CD4-positive, alpha-beta T cell treated with Interferon gamma for 1 hour (primary cell): ENCODE results near the gene IL1RAP.
"Not testable (repeated sequence)": the region's sequence is repeated elsewhere in the genome, so short reads cannot be mapped to it uniquely, and the experiment has no call there.

Source experiments
- DNase-seq: peaks from one replicate; pipeline ENCODE4 v3.0.0-alpha.2; 2020

Gene IL1RAP

GRCh38 chr3:190513409-190514370, at the start of gene IL1RAP:
TSS of gene IL1RAP (plus strand) at chr3:190514085. CDS start at chr3:190564290, 50,205 bp downstream.
- DNase-seq, result peak; percentile 85

DNA sequence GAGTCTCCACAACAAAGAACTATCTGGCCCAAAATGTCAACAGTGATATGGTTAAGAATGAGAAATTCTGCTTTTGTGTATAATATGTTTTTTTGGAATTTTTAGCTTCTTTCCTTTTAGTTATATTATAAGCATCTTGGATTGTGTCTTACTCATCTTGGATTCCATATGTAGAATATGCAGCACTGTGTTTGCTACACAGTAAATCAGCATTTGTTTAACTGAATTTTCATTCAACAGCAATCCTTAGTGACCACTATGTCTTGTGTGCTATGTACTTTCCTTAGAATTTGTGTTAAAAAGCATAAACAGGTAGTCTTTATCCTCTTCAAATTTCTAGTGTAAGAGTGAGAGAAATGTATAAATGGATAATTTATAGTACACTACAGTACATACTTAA, 46.0 kb upstream of the IL1RAP start:
- no peak for DNase-seq

DNA sequence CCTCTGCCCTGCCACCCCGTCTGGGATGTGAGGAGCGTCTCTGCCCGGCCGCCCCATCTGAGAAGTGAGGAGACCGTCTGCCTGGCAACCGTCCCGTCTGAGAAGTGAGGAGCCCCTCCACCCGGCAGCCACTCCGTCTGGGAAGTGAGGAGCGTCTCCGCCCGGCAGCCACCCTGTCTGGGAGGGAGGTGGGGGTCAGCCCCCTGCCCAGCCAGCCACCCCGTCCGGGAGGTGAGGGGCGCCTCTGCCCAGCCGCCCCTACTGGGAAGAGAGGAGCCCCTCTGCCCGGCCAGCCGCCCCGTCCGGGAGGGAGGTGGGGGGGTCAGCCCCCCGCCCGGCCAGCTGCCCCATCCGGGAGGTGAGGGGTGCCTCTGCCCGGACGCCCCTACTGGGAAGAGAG, 40.6 kb upstream of the IL1RAP start:
- DNase-seq, result not testable (repeated sequence)

DNA sequence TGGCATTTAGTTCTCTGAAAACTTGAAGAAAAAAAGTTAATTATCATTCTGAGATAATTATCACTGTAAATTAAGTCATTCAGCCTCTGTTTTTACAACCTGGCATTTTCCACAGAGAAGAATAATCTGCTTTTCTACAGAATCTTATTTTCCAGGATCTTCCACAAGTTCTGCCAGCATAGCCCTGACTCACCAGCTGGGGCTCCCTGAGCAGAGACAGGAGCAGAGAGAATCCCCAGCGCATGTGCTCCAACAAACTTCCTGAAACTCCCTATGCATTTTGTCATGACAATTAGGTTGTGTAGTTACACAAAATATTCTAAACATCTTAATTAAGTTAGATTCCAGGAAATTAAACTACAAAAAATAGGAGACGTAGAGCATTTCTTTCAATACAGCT, 32.1 kb upstream of the IL1RAP start:
- no peak for DNase-seq

- DNase-seq, result no peak
Observed at GRCh38 chr3:190485830-190486532, 27.9 kb upstream of the IL1RAP start.

- no peak for DNase-seq
Observed at GRCh38 chr3:190486533-190486864, 27.4 kb upstream of the IL1RAP start.

- no peak for DNase-seq
Observed at GRCh38 chr3:190486908-190487607, 26.8 kb upstream of the IL1RAP start.

- DNase-seq, result no peak
Observed at GRCh38 chr3:190491533-190492054, 22.3 kb upstream of the IL1RAP start.

- no peak for DNase-seq
Observed at GRCh38 chr3:190492129-190492528, 21.8 kb upstream of the IL1RAP start.

DNA sequence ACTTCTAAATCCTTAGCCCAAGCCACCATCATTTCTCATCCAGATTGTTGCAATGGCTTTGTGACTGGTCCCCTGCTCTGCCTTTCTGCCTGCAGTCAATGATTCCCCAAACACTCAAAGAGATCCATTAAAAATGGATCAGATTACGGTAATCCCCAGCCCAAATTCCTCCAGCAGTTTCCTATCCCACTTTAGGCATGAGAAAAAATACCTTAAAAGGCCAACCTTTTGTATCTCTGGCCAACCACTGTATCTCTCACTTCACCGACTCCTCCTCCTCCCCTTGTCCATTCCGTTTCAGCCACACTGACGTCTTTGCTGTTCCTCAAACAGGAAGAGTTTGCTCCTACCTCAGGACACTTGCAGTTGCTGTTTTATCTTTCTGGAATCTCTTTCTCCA, 20.9 kb upstream of the IL1RAP start:
- DNase-seq, result no peak

DNA sequence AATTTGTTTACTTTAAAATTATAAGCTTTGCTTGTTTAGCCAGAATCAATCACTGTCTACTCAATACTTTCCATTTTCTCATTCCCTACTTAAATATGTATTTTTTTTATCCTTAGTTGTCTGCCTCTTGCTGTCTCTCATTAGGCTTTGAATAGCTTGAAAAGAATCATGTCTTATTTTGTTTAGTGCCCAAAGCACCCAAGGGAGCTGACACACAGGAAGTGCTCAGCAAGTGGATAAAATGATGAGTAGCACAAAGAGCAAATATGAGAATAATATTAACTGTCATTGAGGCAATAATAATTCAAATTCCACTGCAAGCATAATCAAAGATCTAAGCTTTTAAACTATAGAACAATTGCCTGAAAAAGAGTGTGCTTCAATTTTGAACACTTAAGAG, 19.0 kb upstream of the IL1RAP start:
- DNase-seq, result no peak

GRCh38 chr3:190495354-190495753, 18.5 kb upstream of the IL1RAP start:
- DNase-seq, result no peak

- DNase-seq, result no peak
Observed at GRCh38 chr3:190495796-190496195, 18.1 kb upstream of the IL1RAP start.

DNA sequence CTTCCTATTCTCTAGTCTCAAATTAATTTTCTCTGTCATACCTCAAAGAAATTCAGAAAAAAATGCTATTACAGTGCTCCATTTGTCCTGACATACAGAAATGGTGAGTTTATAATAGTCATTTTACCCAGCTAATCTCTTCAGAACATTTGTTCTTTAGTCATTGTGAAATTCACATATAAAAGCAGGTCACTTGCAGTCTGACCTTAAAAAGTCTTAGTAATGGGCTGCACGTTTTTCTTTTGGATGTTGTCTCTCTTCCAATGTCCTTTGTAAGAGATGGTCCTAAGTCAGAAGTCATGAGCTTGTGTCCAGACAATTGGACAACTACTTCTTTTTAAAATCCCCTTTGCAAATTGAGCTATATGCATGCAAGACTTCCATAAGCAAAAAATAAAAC, 17.0 kb upstream of the IL1RAP start:
- no peak for DNase-seq

DNA sequence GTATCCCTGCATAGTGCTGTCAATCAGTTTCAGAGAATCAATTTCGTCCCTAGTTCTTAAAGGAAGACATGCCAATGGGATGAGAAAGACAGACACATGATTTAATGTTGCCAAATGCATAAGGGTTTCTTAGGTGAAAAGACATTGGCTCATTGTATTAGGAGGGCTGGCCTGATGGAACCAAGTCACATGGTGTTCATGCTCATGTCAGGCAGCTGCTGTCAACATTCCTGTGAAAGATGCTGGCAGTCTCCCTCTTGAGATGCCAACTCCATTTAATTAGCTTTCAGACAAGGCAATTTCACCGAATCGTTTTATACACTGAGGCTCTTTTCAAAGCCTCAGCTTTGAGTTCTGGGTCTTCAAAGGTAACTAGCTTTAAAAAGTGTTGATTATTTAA, 16.1 kb upstream of the IL1RAP start:
- no peak for DNase-seq

DNA sequence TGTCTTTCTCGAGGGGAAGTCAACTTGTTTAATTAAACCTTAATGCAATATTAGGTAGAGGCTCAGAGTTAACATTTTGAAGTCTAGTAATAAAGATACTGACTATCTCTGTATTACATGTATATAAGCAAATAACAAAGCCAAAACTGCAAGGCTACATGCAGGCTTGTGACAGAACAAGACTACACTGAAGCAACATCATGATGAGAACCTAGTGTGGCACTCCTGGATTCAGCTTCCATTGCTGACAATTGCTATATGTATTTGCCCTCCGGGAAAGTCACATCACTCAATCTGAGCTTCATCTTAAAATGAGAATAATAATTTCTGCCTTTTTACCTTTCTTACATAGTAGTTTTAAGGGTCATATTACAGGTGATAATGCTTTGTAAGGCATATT, 15.6 kb upstream of the IL1RAP start:
- no peak for DNase-seq

DNA sequence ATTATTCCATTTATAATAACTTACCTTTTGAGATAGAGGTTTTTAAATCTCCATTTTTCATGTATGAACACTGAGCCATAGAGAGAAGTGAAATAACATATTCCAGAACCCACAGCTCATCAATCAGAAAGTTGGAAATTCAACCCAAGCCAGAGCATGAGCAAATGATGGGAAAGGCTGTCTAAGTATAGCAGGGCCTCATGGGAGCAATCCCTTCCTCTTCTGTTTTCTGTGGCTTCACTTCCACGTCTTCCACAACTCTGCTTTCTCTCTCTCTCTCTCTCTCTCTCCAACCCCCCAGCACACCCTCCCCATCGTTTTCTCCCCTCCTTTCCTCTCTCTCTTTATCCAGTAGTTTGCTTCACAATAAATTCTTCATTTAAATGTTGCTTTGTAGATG, 14.8 kb upstream of the IL1RAP start:
- no peak for DNase-seq

GRCh38 chr3:190502946-190503345, 10.9 kb upstream of the IL1RAP start:
- no peak for DNase-seq

DNA sequence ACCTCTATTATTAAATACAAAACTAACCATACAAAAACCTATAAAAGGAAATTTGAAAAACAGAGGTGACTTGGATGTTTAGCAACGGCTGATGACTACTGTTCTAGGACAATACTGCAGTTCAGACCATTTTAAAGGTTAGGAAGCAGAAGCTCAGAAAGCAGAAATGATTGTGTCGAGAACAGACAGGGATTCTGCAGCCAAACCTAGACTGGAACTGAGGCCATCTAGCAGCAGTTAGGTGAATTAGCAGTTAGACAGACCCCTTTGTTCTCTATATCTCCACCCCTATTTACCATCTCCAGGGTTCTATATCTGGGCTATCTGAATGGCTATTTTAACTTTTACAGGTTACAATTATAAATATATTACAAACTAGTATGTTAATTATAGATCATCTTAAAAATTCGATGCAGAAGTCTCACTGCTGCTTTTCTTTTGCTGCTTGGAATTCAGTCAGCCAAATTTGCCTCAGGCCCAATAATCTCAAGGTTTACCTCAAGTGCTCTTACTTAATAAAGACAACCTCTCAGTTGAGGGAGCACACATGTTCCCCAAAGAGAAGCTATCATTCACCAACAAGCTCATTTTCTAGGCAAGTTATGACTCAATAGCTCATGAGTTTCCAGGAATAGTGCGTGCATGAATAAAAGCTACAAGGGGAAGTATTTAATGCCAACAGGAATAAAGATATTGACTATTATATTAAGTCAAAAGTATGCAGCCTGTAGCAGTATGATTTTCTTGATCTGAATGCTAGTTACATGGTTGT, 9.3 kb upstream of the IL1RAP start:
- no peak for DNase-seq

DNA sequence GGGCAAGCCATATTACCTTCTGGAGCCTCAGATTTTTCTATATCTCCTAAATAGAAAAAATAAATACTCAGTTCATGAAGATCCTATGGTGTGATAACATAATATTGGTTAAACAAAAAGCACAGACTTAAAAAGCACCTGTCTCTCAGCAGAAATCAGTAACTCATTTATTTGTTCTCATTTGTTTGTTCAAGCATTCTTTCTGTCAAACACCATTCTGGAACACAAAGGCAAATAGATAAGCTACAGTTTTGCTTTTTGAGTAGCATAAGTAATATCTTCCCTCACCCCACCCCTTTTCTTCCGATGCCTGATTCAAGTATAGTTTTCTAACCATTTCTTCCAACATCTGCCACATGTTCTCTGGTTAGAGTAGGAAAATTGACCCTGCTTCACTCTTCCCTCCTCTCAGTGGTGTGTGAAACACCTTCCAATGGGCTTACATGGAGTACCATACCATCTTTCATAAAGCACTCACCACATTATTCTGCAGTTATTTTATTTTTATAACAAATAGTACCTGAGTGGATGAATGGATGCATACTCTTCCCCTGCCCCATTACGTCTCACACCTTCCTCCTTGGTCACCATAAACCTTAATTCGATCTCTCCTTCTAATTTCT, 8.4 kb upstream of the IL1RAP start:
- no peak for DNase-seq

DNA sequence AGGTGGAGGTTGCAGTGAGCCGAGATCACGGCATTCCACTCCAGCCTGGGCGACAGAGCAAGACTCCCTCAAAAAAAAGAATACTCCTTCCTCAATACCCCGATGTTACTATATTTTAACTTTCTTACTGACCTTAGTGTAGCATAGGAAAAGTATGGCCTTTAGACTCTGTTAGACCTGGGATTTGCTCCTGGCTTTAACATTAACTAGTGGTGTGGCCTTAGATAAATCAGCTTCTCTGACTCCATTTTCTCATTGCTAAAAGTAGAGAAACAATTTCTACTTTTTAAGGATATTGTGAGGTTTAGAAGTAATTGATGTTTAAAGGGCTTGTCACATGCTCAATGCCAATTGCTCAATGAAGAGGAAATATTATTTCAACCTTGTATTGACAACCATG, 7.6 kb upstream of the IL1RAP start:
- DNase-seq, result no peak

GRCh38 chr3:190512666-190513065, 1.2 kb upstream of the IL1RAP start:
- no peak for DNase-seq
